Lower leg skin (tissue), 4 donors: ENCODE measurements around the gene GPR132. TPM values are rescaled to one million over a fixed set of nuclear protein-coding genes. Genes with fewer than 3 reads are reported as not detected.

ENCODE experiments used
- DNase-seq, 2 donors: peaks; one replicate each; pipeline ENCODE4 v3.0.0-alpha.2; 2019; ENCODE audit warnings: low spot score in 2 of 2
- H3K4me3 ChIP-seq: fragments of 200-600 bp; sonication (generic); 2 replicates; pipeline ENCODE4 v1.5.1; 2017; ENCODE audit warnings: mild to moderate bottlenecking, low read depth; ENCODE audit not compliant: poor library complexity, severe bottlenecking
- POLR2A ChIP-seq, 2 donors: fragments of 450-650 bp; IDR thresholded peaks; one replicate each; pipeline ENCODE4 v1.6.1; 2016 to 2017; ENCODE audit warnings: antibody characterized with exemption in 2 of 2, mild to moderate bottlenecking in 1 of 2, moderate library complexity in 1 of 2
- WGBS, 2 donors: methylation state at CpG; one replicate each; pipeline ENCODE4 v1.1.5; 2018; 5-methylcytosine and 5-hydroxymethylcytosine counted together
- intact Hi-C: fragments of 100-400 bp; cut with DNase I; formaldehyde crosslinking; loops from one replicate; pipeline ENCODE4 v1.15.0; 2023; ENCODE audit warnings: low total_unique reads
- total RNA-seq, 4 donors: library from RNA; depleted of rRNA; stranded (reverse); fragments of >200 nt; gene quantifications; one replicate each; pipeline ENCODE4 v1.1.0, GENCODE V29; 2016
- TF ChIP-seq, protein P1 (sequence below), 3 donors: fragments of 450-650 bp; IDR thresholded peaks; one replicate each; pipeline ENCODE4 v1.5.1; 2016; ENCODE audit warnings: antibody characterized with exemption in 3 of 3, mild to moderate bottlenecking in 3 of 3, moderate library complexity in 2 of 3

GPR132 gene
- total RNA-seq, 4 donors from 2014 or later: 0.84 to 1.3 (median 1.1) TPM

DNA sequence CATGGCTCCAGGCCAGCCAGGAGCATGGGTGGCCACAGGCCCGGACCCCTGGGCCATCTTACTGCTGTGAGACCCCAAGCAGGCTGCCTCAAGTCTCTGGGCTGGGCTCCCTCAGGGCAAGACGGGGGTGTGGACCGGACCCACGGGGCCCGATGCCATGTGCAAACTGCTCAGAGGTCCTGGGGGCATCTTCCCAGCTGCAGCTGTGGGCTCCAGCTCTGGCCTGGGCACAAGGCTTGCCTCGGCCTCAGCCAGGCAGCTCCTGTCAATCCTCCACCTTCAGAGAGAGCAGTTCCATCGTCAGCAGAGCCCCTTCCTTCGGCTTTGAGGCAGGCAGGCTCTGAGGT, 12.4 kb upstream of the GPR132 start:
- 15 to 51% methylated on average over 4 to 7 of the region's 8 CpGs for WGBS, 2 donors
- no peak overlapping the region for H3K4me3 ChIP-seq
- DNase-seq: no peak
- intact Hi-C loops: no loop called here
- TF ChIP-seq POLR2A (IDR thresholded peaks at IDR 0.05): no peak
- TF ChIP-seq, protein P1, sequence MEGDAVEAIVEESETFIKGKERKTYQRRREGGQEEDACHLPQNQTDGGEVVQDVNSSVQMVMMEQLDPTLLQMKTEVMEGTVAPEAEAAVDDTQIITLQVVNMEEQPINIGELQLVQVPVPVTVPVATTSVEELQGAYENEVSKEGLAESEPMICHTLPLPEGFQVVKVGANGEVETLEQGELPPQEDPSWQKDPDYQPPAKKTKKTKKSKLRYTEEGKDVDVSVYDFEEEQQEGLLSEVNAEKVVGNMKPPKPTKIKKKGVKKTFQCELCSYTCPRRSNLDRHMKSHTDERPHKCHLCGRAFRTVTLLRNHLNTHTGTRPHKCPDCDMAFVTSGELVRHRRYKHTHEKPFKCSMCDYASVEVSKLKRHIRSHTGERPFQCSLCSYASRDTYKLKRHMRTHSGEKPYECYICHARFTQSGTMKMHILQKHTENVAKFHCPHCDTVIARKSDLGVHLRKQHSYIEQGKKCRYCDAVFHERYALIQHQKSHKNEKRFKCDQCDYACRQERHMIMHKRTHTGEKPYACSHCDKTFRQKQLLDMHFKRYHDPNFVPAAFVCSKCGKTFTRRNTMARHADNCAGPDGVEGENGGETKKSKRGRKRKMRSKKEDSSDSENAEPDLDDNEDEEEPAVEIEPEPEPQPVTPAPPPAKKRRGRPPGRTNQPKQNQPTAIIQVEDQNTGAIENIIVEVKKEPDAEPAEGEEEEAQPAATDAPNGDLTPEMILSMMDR (IDR thresholded peaks at IDR 0.05): no peak

DNA sequence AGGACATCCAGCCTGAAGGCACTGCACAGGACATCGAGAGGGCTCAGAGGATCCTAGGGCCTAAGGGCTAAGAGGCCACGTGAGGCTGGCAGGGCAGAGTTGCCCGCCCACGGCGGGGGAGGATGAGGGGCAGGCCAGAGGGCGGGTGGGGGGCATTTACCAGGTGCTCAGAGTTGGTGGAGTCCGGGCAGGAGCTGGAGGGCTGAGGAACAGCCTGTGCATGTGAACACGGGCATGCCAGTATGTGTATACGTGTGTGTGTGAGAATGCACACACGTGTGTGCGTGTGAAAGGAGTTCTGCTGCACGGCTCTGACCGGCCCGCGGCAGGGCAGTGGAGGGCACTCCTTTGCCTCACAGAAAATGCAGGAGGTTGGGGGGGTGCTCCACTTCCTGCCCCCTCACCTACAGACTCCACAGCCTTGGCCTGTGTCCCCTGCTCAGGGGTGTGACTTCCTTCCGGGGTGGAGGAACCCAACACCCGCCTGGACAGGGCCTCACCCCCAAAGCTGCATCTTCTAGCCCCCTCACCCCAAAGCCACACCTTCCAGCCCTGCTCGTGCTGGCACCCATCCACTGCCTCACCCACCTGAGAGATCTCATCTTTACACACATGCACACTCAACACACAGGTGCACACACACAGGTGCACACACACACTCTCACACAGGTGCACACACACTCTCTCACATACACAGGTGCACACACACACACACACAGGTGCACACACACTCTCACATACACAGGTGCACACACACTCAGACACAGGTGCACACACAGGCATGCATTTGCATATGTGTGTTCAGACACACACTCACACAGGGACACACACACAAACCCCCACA, 11.8 kb upstream of the GPR132 start:
- intact Hi-C loops: no loop called here
- no peak for TF ChIP-seq POLR2A (IDR thresholded peaks at IDR 0.05)
- TF ChIP-seq, protein P1 (IDR thresholded peaks at IDR 0.05): no peak
- DNase-seq: no peak
- H3K4me3 ChIP-seq: no peak overlapping the region
- 46 to 57% methylated on average over 16 to 18 of the region's 18 CpGs for WGBS, 2 donors

DNA sequence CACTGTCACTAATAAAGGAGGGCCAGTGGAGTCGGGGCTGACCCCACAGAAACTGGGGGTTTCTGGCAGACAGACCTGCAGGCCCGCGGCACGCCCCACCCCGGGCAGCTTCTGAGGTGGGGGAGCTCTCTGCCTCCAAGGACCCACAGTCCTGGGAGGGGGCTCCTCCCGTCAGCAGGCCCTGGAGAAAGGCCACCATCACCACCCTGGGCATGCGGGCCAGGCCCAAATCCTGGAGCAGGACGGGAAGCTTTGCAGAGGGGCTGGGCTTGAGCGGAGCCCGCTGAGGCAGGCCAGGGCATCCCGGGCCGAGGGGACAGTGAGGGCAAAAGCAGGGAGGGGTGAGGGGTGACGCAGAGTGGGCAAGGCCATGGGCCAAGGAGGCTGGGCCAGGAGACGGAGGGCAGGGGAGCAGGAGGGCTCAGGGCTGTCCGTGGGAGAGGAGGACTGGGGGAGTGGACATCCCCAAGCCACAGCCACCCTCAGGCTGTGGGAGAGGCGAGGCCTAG, 11.1 kb upstream of the GPR132 start:
- TF ChIP-seq POLR2A (IDR thresholded peaks at IDR 0.05): no peak
- TF ChIP-seq, protein P1 (IDR thresholded peaks at IDR 0.05): no peak
- H3K4me3 ChIP-seq: no peak overlapping the region
- no peak for DNase-seq
- intact Hi-C loops: no loop called here
- 51 to 61% methylated on average over 16 of the region's 16 CpGs for WGBS, 2 donors

DNA sequence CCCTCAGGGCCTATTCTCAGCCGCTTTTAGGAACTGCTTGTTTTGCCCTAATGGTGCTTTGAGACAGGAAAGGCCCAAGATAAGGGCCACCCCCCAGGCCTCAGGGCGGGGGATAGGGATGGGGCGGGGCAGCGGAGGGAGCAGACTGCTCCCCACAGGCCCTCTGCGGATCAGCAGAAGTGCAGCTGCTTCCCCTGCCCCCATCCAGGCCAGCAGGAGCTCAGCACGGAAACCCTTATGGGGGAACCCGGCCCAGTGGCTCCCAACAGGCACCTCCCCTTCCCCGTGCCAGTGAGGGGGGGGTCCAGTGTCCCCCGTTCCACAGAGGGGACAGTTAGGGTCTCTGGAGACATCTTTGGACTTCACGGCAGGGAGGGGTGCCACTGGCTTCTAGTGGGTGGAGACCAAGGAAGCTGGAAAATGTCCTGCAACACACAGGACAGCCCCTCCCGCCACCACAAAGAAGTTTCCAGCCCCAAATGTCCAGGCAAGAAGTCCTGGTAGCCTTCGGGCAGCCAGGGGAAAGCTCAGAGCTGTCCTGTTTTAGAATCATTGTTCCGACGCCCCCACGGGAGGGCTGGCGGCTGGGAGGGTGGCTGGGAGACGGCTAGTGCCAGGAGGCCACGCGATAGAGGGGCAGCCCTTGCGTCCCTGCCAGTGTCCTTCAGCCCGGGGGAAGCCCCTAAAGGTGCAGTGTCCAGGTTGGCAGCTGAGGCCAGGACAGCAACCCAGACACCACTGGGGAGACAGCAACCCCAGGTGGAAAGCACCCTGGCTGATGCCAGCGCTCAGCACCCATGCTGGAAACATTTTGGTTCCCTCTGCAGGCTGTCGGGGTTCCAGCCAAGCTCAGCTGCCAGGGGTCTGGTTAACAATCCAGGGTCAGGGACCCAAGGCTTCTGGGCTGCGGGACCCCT, 10.4 kb upstream of the GPR132 start:
- no peak for TF ChIP-seq POLR2A (IDR thresholded peaks at IDR 0.05)
- TF ChIP-seq, protein P1 (IDR thresholded peaks at IDR 0.05): no peak
- DNase-seq: peak; percentile 67 to 92
- H3K4me3 ChIP-seq: no peak overlapping the region
- 20 to 23% methylated on average over 16 to 21 of the region's 24 CpGs for WGBS, 2 donors
- intact Hi-C loops: no loop called here

DNA sequence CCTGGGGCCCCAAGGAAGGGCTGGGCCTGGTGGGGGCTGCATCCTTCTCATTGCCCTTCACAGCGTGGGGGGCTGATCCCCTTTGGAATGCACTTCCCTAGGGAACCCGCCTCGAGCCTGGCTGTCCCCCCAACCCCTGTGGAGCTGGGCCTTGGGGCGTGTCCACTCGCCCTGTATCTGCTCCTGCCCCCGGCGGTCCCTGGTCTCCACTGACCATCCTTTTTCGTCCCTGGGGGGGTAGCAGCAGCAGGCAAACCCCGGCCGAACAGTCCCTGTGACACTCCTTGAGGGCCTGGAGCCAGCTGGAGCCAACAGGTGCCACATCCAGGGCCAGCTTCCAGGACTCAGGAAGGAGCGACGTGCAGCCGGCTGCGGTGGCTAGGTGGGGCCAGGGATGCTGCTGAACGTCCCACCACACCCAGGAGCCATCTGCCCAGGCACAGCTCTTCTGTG, 9.4 kb upstream of the GPR132 start:
- TF ChIP-seq, protein P1 (IDR thresholded peaks at IDR 0.05): no peak
- TF ChIP-seq POLR2A (IDR thresholded peaks at IDR 0.05): no peak
- DNase-seq: peak; percentile 55 to 87
- WGBS, 2 donors: 33 to 38% methylated on average over 8 to 15 of the region's 15 CpGs
- intact Hi-C loops: no loop called here
- H3K4me3 ChIP-seq: no peak overlapping the region
